Activated CD8-positive, alpha-beta memory T cell treated with anti-CD3 and anti-CD28 coated beads for 36 hours (primary cell): ENCODE data around the gene SHFL. TPM values are rescaled to one million over a fixed set of nuclear protein-coding genes. Genes with fewer than 3 reads are reported as not detected.

ENCODE experiments used
- CTCF ChIA-PET: fragments of 350-600 bp; sonication (Branson Sonifier 250); formaldehyde crosslinking; loops from one replicate; lab custom pipeline; 2021; ENCODE audit warnings: antibody characterized with exemption; lab: Charles Lee
- POLR2A ChIA-PET: fragments of 350-600 bp; sonication (Branson Sonifier 250); formaldehyde crosslinking; loops from one replicate; lab custom pipeline; 2021; ENCODE audit warnings: antibody characterized with exemption; lab: Charles Lee
- total RNA-seq, 2 experiments: library from RNA; stranded (reverse); gene quantifications; one replicate each; pipeline ENCODE4 v1.2.3, GENCODE V29; 2021

The SHFL gene
- total RNA-seq, 2 experiments from 2014 or later, result 41.9 to 44.1 TPM

DNA sequence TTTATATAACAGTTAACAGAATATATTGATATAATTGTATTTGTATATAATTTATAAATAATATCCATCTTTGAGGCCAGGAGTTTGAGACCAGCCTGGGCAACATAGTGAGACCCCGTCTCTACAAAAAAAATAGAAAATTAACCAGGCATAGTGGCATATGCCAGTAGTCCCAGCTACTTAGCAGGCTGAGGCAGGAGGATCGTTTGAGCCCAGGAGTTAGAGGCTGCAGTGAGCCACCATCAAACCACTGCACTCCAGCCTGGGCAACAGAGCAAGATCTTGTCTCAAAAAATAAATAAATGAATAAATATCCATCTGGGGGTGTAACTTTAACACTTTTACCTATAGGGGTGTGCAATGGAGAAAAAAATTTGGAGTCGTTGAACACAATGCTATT lies 1.3 kb upstream of the SHFL start:
- CTCF ChIA-PET, result interaction anchor here (0.9 kb wide), 1 partner anchor 17 kb away, joined by 3 read pairs; no protein-coding TSS in a partner anchor

DNA sequence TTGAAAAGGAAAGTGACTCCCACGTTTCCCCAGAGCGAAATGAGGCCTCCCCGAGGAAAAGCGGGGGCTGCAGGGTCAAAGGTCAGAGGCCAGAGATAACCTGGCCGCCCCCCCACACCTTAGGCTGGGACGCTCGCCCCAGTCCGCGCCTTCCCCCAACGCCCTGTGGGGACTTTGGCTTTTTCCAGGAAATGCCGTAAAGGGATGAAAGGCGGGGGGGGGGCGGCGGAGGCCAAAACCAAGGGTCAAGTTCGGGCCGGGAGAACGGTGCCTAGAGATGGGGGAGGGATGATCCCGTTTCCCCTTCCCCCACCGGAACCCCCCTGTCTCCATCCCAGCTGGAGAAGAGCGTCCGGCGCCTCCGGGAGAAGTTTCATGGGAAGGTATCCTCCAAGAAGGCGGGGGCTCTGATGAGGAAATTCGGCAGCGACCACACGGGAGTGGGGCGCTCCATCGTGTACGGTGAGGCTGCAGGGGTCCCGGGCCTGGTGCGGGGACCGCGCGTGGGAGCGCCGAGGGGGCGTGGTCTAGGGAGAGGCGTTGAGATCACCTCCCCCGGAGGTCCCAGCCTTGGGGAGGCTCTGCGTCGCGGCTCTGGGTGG lies 575 bp downstream of the SHFL start:
- POLR2A ChIA-PET, result interaction anchor here (0.7 kb wide), 2 partner anchors 83 to 141 kb away, joined by 3 to 4 read pairs; no protein-coding TSS in a partner anchor
- CTCF ChIA-PET, result no interaction called here

More for the DNA sequence above, 1.3 kb upstream of the SHFL start:
- POLR2A ChIA-PET, result interaction anchor here (0.6 kb wide), 1 partner anchor 84 kb away, joined by 3 read pairs; no protein-coding TSS in a partner anchor

GRCh38 chr19:10087296-10088061 lies 1.4 kb downstream of the SHFL start:
- ChIA-PET CTCF (interaction anchor here (0.7 kb wide), 3 partner anchors 29 to 107 kb away, joined by 3 read pairs; no protein-coding TSS in a partner anchor), POLR2A (interaction anchor here (0.6 to 0.7 kb wide), 5 partner anchors 24 to 380 kb away, joined by 3 to 7 read pairs (median 4); no protein-coding TSS in a partner anchor)

DNA sequence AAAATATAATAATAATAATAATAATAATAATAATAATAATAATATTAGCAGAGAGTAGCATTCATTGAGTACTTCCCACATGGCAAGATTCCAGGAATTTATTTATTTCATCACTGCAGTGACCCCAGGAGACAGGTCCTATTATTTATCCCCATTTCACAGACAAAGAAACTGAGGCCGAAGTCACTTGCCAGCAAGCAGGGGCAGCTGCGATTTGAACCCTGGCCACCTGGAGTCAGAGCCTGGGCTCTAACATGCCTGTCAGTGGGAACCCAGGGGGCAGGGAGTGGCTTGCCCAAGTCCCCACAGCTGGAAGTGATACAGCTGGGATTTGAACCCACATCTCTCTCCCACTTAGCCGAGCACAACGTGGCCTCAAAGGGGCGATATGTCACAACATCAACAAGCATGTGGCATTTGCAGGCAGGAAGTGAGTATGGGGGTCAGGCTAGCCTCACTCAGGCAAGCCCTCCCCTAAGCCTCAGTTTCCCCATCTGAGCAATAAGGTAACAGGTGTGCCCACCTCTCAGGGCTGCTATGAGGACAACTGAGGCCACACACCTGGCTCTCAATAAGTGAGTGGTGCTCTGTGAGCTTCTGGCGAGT lies 2.9 kb downstream of the SHFL start:
- POLR2A ChIA-PET, result no interaction called here
- CTCF ChIA-PET, result interaction anchor here (0.6 kb wide), 1 partner anchor 54 kb away, joined by 3 read pairs; no protein-coding TSS in a partner anchor

DNA sequence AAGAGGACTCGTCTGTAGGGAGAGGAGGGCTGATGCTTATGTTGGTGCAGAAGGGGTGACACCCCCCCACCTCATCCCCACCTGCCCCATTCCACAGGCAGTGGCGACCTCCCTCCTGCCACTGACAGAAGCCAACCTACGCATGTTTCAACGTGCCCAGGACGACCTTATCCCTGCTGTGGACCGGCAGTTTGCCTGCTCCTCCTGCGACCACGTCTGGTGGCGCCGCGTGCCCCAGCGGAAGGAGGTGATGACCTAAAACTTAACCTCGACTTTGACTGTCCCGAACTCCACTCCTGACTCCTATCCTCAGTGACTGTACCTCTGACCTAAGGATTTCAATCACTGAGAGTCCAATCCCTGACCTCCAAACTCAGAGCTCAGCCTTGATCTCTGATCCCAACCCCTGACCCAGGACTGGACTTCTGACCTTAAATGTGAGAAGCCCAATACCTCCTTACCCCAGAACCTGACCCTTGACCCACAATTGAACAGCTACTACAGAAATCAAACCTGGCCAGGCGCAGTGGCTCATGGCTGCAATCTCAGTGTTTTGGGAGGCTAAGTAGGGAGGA lies 3.8 kb downstream of the SHFL start:
- CTCF ChIA-PET, result no interaction called here
- POLR2A ChIA-PET, result interaction anchor here (0.6 kb wide), 1 partner anchor 130 kb away, joined by 11 read pairs; no protein-coding TSS in a partner anchor

GRCh38 chr19:10091370-10091687 lies 5.2 kb downstream of the SHFL start:
- ChIA-PET CTCF (interaction anchor here (0.9 to 1.0 kb wide), 2 partner anchors 8 to 17 kb away, joined by 3 to 4 read pairs; no protein-coding TSS in a partner anchor), POLR2A (interaction anchor here (0.9 kb wide), 1 partner anchor 12 kb away, joined by 3 read pairs; the partner anchor contains the start of gene ANGPTL6)

GRCh38 chr19:10091895-10092641 lies 6.0 kb downstream of the SHFL start:
- ChIA-PET POLR2A (interaction anchor here (0.9 kb wide), 1 partner anchor 11 kb away, joined by 3 read pairs; the partner anchor contains the start of gene ANGPTL6), CTCF (interaction anchor here (1.0 kb wide), 1 partner anchor 16 kb away, joined by 3 read pairs; no protein-coding TSS in a partner anchor)

DNA sequence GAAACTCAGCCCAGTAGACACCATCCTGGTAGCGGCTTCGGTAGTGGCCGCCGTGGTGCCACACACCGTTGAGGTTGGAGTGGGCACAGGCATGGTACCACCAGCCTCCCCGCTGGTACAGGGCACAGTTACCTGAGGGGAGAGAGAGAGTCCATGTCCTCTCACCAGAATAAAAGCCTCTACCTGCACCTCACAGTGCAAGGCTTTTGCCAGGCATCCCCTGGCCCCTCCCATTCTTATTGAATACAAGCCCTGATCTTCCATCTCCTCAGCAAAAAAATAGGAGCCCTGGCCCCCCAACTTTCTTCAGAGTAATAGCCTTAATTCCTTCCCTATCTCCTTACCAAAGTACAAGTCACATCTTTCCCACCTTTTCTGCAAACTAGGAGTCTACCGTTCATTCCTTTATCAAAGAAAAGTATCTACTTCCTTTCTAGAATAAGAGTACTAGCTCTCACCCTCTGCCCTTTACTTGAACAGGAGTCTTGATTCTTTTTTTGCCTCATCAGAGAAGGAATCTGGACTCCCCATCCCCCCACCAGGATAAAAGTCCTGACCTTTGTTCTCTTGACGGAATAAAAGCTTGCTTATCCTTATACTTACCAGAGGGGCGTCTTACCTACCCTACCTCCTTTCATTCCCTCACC lies 6.7 kb downstream of the SHFL start:
- CTCF ChIA-PET, result no interaction called here
- POLR2A ChIA-PET, result no interaction called here

DNA sequence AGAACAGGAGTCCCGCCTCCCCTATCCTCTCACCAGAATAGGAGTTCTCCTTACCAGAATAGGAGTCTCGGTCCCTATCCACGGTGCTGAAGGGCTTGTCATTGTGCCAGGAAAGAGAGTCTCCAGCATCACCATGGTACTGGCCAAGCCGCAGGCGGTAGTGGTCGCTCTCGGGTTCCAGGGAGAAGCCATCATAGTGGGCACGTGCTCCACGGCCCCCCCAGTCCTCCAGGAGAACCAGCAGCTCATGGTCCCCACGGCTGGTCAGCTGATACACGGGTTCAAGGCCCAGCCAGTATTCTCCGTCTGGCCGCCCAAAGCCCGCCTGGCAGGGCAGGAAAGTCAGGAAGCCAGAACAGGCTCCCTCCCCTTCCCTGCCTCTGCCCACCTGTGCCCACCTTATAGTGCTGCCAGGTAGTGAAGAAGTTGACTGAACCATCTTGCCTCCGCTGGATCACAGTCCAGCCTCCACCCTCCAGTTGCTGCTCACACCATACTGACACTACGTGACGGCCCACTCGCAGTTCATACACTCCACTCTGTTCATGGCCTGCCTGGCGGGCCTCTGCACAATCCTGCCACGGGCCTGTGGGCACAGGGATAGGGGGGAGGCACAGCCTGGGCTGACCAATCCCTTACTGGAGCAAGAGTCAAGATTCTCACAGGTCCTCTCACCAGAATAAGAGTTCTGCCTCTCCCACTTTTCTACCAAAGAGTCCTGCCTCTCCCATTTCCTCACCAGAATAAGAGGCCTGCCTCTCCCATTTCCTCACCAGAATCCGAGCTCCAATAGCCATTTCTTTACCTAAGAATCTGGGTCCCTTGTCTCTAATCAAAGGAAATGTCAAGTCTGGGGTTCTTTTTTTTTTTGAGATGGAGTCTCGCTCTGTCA lies 7.4 kb downstream of the SHFL start:
- POLR2A ChIA-PET, result interaction anchor here (0.6 kb wide), 1 partner anchor 15 kb away, joined by 3 read pairs; no protein-coding TSS in a partner anchor
- CTCF ChIA-PET, result no interaction called here

DNA sequence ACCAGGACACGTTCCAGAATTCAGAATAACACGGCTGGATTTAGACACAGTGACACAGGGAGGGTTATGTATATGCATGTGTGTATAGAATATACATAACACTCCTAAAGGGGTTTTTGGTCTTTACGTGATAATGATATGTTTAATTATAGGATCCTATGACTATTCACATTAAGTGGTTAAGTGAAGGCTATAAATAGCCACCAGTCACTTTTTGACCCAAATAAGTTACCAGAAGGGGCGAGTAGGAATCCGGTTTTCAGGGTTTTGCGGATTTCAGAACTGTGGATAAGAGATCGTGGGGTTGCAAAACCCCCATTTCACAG lies 9.5 kb downstream of the SHFL start:
- CTCF ChIA-PET, result interaction anchor here (1.2 to 9.1 kb wide), 5 partner anchors 9 to 165 kb away, joined by 3 to 127 read pairs (median 5); partner anchors contain the start of genes P2RY11 and PPAN
- POLR2A ChIA-PET, result interaction anchor here (0.8 to 3.2 kb wide), 6 partner anchors 10 to 25 kb away, joined by 4 to 31 read pairs (median 8); partner anchors contain the start of genes P2RY11 and PPAN

- ChIA-PET POLR2A (interaction anchor here (0.7 to 3.2 kb wide), 8 partner anchors 9 to 175 kb away, joined by 3 to 31 read pairs (median 5); partner anchors contain the start of genes ICAM1, P2RY11 and PPAN), CTCF (interaction anchor here (1.2 to 9.1 kb wide), 6 partner anchors 8 to 165 kb away, joined by 3 to 127 read pairs (median 5); partner anchors contain the start of genes P2RY11 and PPAN)
Measured at GRCh38 chr19:10095948-10096614, 10.0 kb downstream of the SHFL start.

DNA sequence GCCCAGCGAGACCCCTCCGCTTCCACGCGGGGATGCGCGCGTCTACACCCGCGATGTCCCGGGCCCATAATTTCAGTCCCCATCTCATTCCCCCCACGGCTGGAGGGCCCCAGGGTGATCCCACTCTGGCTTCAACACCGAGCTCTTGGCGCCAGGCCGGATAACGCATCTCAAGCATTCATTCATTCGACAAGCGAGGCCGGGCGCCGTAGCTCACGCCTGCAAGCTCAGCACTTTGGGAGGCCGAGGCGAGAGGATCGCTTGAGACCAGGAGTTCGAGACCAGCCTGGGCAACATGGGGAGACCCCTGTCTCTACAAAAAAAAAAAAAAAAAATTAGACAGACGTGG lies 10.5 kb downstream of the SHFL start:
- POLR2A ChIA-PET, result interaction anchor here (0.7 to 3.2 kb wide), 7 partner anchors 9 to 174 kb away, joined by 3 to 31 read pairs (median 5); partner anchors contain the start of genes ICAM1 and PPAN
- CTCF ChIA-PET, result interaction anchor here (1.2 to 9.1 kb wide), 6 partner anchors 8 to 166 kb away, joined by 3 to 127 read pairs (median 5); partner anchors contain the start of genes P2RY11 and PPAN

- ChIA-PET CTCF (interaction anchor here (0.6 to 9.1 kb wide), 8 partner anchors 8 to 1667 kb away, joined by 4 to 127 read pairs (median 4); partner anchors contain the start of genes P2RY11 and ZNF441), POLR2A (interaction anchor here (0.9 to 4.6 kb wide), 4 partner anchors 10 to 14 kb away, joined by 3 to 45 read pairs (median 12); partner anchors contain the start of gene P2RY11)
Measured at GRCh38 chr19:10100163-10100785, 14.2 kb downstream of the SHFL start.

DNA sequence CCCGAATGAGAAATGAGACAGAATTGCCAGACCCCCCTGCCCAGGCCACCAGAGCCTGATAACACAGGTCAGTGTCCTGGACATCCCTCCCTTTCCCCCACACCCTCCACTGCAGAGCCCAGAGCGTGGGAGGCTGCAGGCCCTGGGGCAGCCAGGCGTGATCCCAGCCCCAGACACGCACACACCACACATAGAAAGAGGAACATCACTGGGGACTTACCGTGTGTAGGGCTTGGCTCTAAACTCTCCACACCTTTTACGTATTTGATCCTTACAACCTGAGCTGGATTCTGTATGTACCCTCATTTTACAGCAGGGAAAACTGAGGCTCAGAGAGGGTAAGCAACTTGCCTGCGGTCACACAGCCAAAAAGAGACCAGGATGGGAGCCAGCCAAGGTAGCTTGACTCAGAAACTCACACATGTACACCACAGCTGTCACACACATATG lies 16.7 kb downstream of the SHFL start:
- CTCF ChIA-PET, result interaction anchor here (0.8 to 9.1 kb wide), 4 partner anchors 11 to 315 kb away, joined by 3 to 127 read pairs (median 4); partner anchors contain the start of gene P2RY11

GRCh38 chr19:10104130-10104513 lies 18.0 kb downstream of the SHFL start:
- ChIA-PET CTCF (interaction anchor here (0.7 to 9.1 kb wide), 5 partner anchors 8 to 314 kb away, joined by 3 to 127 read pairs (median 4); partner anchors contain the start of gene P2RY11), POLR2A (interaction anchor here (2.8 to 4.6 kb wide), 2 partner anchors 8 to 11 kb away, joined by 19 to 45 read pairs; no protein-coding TSS in a partner anchor)

More for the DNA sequence above, 16.7 kb downstream of the SHFL start:
- POLR2A ChIA-PET, result interaction anchor here (1.0 to 4.6 kb wide), 3 partner anchors 9 to 12 kb away, joined by 3 to 45 read pairs (median 14); partner anchors contain the start of gene P2RY11
